Measurements from ENCODE around the gene ZNF750.

The ZNF750 gene

DNA sequence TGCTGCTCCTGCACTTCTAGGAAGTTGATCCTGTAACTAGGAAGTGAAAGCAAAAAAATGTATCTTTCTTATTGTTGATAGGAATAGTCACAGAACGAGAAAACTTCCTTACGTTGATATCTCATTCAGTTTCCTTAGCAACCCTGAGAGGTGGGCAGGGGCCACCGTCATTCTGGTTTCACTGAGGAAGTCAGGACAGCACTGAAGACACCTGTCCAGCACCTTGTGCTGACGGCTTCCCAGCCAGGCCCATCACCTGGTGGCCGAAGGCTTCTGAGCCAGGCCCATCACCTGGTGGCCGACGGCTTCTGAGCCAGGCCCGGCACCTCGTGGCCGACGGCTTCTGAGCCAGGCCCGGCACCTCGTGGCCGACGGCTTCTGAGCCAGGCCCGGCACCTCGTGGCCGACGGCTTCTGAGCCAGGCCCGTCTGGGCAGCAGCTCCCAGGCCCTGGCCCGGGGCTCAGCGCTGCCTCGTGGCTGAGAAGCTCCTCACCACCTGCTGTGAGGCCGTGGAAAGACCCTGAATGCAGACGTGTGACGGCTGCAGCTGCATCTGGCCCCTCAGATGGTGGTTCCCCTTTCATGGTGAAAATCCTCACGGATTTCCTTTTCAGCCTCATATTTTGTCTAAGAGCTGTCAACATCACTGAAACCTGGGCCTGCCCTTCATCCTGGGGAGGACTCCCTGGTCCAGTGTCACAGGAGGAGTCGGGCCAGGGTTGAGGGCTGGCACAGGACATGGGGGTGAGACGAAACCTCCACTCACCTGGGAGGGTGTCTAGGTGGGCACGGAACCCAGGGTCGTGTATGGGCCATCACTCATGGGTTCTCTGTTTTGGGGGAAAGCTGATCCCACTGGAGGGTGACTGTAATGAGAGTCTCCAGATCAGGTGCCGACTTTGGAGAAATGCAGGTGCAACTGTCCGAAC lies 33.0 kb upstream of the ZNF750 start:
- DNase-seq: no peak

GRCh38 chr17:82871776-82872561 lies 32.1 kb upstream of the ZNF750 start:
- no peak for DNase-seq

- no peak for DNase-seq
Observed at GRCh38 chr17:82871056-82871775, 31.4 kb upstream of the ZNF750 start.

- DNase-seq: no peak
Observed at GRCh38 chr17:82870541-82870940, 30.7 kb upstream of the ZNF750 start.

- DNase-seq: no peak
Observed at GRCh38 chr17:82870091-82870491, 30.3 kb upstream of the ZNF750 start.

- DNase-seq: no peak
Observed at GRCh38 chr17:82869536-82869935, 29.7 kb upstream of the ZNF750 start.

DNA sequence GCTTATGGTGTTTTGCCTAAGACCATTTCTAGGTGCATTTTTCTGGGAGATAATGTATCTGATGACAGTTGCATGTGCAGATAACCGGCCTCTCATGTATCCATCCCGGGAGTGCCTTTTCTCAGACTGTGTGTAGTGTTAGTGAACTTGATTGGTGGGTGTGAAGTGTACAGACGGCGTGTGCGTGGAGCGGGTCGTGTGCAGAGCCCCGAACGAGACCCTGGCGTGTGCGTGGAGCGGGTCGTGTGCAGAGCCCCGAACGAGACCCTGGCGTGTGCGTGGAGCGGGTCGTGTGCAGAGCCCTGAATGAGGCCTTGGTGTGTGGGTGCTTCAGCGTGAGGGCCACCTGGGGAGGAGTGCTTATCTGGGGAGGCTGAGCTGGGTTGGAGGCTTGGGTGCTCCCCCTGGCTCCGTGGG lies 28.9 kb upstream of the ZNF750 start:
- DNase-seq: no peak

- no peak for DNase-seq
Observed at GRCh38 chr17:82867763-82868325, 28.0 kb upstream of the ZNF750 start.

- DNase-seq: no peak
Observed at GRCh38 chr17:82866590-82867191, 26.9 kb upstream of the ZNF750 start.

DNA sequence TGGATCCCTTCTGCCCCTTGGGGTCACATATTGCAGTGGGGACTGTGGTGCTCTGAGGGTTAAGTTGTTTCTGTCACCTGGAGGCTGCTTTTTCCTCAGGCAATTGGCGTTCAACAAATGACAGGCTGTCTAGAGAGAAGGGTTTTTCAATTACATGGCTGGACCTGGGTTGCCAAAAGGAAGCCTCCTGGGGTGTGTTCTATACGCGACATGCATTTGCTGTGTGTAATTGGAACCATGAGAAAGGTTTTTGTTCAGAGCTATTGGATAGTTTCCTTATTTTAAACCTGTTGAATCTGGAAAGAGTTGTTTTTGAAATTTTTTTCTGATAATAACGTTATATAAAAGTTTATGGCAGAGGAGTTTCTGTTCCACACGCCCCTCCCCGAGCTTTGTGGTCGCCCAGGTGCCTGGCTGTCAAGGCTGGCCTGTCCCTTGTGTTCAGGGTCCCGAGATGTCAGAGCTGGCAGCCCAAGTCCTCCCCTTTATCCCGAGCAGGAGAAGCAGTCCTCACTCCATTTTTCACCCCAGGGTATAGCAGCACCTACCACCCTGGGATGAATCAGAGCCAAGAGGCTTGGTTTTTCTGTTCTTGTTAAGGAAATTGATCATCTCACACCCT lies 26.1 kb upstream of the ZNF750 start:
- peak; percentile 60 for DNase-seq

DNA sequence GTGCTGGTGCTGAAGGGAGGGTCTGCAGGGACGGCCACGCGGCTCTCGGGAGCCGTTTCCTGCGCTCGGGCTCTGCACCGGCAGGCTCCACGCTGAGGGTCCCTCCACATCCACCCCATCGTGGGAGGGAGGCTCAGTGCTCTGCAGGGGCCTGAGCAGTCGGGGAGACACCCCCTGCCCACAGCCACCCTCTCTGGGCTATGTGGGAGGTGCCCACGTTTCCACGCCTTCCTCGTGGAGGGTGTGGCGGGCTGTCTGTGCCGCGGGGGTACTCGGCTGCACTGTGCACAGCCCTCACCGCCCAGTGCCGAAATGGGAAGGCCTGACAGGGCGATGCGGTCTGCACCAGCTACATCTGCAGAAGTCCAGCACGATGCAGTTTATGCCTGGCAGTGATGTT lies 25.5 kb upstream of the ZNF750 start:
- DNase-seq: no peak

DNA sequence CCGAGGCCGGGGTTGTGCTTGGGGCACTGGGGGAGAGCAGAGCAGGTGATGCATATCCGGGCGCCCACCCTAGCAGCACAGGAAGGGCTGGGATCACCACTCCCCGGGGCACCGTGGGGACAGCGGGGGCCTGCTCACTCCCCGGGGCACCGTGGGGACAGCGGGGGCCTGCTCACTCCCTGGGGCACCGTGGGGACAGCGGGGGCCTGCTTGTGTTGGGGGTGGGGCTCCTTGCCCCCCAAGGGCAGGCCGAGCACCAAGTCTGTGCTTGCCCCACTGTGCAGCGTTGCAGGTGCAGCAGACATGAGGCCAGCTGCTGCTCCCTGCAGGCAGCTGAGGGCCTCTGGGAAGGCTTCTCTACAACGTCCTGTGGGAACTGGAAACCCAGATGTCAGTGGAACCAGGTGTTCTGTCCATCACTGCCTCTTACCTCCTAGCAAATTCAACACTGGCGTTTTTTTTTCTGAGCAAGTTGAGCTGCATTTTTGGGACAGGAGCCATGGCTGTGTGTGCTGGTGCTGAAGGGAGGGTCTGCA lies 25.0 kb upstream of the ZNF750 start:
- DNase-seq: no peak

DNA sequence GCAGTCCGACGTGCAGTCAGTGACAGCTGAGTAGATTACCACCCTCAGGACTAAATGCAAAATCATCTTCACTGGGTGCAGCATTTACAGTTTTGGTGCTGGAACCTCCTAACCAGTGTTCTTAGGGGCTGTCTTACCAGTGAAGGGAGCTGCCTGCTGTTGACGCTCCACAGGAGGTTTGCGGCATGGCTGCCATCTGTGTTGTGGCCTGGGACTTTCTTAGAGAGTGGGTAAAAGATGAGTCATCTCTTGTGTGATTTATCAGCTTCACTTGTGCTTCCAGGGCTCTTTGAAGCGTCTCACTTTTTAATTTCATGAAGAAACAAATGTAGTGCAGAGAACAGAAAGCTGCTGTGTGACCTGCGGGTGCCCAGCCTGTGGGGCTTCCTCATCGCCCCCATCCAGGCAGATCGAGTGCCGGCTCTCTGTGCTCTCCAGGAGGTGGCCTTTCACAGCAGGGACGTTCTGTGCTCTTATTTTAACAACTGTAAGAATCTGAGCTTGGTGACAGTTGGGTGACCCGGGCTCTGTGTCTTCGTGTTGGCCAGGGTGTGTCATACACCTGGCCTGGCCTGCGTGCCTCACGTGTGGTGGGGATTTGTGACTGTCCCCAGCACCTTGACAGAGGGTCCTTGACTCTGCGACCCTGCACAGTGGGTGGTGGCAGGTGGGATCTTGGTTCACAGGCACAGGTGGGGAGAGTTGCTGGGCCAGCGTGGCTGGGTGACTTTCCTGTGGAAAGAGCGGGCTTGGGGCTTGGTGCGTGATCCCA lies 24.3 kb upstream of the ZNF750 start:
- DNase-seq: peak; percentile 34

DNA sequence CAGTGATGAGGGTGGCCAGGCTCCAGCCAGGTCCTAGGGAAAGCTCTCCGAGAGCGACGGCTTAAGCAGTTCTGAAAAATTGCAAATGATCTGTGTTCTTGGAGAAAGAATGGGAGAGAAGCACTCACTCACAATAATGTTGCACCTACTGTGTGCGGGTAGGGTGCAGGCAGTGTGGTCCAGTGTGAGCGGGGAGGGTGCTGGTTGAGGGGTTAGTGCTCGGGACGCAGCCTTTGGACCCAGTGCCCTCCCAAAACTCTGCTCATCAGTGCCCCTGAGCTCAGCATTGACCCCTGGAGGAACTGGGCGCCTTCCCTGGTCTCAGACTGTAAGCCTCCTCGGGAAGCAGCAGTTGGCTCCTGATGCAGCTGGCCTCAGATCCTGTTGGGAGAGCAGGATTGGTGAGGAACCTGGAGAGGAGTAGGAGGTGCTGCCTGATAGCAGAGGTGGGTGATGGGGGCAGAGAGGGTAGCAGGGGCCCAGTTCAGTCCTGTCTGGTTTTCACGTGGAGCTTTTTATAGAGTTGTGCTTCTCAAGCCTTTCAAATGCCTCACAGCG lies 23.6 kb upstream of the ZNF750 start:
- no peak for DNase-seq

DNA sequence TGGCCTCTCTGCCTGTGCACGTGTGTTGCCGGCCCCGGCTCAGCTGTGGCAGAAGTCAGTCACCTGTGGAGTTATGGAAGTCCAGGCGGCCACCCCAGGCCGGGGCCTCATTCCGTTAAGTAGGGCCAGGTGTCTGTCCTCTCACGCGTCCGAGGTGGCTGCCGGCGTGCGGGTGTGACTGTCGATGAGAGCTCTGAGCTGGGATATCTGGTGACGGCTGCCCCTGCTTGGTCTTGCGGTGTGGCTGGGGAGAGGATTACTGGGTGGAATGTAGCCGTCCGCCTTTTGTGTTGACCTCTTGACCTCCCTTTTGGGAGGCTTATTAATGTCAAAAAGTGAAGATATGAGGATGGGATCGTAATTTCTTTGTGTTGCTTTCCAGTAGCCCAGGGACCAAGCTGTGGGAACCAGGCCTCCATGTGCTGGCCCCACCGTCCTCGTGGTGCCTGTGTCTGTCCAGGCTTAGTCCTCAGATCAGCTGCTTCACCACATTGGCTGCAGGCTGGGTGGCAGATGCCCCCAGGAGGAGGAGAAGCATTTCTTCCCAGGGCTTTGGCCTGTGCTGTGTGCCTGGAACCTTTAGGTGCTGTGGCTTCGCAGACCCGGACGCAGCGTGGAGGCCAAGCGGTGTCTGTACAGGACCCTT lies 23.0 kb upstream of the ZNF750 start:
- no peak for DNase-seq

DNA sequence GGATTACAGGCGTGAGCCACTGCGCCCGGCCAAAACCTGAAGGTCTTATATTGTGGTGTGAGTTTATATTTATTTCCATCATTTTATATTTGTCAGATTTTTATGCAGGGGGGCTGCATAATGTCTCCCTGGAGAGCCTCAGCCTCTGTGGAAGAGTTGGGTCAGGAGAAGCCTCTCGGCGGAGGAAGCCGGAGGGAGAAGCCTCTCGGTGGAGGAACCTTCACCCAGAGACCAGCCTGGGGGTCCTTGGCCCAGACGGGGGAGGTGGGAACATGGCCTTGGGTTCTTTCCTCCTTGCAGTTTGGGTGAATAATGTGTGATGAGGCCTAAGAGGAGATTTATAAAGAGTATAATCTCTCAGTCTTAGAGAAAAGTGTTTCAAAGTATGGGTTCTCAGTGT lies 22.4 kb upstream of the ZNF750 start:
- no peak for DNase-seq

- no peak for DNase-seq
Observed at GRCh38 chr17:82861393-82861775, 21.6 kb upstream of the ZNF750 start.

- no peak for DNase-seq
Observed at GRCh38 chr17:82860606-82861392, 21.0 kb upstream of the ZNF750 start.
